Measurements from ENCODE around the gene HNRNPH1.
A peak's percentile ranks its signal among the peaks of the same experiment; 100 is the strongest.
"Not testable (repeated sequence)": the region's sequence is repeated elsewhere in the genome, so short reads cannot be mapped to it uniquely, and the experiment has no call there.

HNRNPH1 gene, protein sequence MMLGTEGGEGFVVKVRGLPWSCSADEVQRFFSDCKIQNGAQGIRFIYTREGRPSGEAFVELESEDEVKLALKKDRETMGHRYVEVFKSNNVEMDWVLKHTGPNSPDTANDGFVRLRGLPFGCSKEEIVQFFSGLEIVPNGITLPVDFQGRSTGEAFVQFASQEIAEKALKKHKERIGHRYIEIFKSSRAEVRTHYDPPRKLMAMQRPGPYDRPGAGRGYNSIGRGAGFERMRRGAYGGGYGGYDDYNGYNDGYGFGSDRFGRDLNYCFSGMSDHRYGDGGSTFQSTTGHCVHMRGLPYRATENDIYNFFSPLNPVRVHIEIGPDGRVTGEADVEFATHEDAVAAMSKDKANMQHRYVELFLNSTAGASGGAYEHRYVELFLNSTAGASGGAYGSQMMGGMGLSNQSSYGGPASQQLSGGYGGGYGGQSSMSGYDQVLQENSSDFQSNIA

DNA sequence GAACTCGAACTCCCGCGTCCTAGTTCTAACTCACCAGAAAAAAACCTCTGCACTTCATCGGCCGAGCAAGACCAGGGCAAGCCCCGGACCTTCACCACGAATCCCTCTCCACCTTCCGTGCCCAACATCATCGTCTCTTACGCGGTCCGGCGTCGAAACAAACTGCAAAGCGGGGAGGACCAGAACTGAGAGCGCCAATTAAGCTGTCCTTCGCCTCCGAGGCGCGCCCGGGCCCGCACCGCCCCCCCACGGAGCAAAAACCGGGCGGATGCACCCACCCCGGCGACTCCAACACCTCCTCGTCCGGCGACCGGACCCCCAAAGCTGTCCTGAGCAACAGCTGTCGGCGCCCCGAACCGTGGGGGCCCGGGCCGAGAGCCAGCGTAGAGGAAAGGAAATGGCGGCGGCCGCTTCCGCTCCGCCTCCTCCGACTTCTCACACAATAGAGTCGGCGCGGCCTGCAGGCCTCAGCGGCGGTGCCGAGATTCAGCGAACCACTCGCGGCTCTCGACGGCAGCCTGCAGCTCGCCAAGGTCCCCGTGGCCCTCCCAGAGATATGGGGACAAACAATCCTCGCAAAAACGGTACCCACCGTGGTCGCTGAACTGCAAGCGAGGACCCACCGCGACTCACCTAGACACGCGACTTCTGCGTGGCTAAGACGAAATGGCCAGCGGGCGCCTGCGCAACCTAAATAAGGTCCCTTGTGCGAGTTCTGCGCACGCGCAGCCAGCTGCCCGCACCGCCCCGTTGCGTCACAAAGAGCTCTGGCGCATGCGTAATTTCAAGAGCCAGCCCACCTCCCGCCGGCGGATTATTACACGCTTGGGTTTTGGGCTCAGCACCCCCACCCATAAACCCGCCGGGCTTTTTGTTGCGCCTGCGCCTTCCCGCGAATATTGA is at the start of gene HNRNPH1:
TSS of gene HNRNPH1 (minus strand) at position 669 of the 903 bp plus-strand sequence. CDS start at position 131, 538 bp downstream.
- peak; percentile 97 for DNase-seq

DNA sequence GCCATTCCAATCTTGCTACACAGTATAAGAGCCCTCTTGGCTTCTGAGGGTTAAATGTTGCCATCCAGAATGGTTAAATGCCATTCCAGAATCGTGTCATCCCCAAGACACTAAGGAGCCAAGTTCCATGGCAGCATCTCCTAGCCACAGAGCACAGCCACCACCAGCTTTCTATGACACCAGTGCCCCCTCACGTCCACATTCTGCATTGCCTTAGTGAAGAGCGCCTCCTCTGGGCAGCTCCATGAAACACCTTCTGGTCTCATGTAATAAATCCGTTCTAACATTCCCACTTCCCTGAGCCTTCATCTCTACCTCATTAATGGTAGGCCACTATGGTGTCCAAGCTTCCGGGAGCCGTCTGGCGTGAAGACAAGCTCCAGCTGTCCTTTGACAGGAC is 44.9 kb upstream of the HNRNPH1 start:
- no peak for DNase-seq

DNA sequence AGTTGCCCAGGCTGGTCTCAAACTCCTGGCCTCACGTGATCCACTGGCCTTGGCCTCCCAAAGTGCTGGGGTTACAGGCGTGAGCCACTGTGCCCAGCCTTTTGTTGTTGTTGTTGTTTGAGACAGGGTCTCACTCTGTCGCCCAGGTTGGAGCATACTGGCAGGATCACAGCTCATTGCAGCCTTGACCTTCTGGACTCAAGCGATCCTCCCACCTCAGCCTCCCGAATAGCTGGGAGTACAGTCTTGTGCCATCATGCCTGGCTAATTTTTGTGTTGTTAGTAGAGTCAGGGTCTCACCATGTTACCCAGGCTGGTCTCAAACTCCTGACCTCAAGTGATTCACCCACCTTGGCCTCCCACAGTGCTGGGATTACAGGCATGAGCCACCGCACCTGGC is 38.2 kb upstream of the HNRNPH1 start:
- DNase-seq, result not testable (repeated sequence)

DNA sequence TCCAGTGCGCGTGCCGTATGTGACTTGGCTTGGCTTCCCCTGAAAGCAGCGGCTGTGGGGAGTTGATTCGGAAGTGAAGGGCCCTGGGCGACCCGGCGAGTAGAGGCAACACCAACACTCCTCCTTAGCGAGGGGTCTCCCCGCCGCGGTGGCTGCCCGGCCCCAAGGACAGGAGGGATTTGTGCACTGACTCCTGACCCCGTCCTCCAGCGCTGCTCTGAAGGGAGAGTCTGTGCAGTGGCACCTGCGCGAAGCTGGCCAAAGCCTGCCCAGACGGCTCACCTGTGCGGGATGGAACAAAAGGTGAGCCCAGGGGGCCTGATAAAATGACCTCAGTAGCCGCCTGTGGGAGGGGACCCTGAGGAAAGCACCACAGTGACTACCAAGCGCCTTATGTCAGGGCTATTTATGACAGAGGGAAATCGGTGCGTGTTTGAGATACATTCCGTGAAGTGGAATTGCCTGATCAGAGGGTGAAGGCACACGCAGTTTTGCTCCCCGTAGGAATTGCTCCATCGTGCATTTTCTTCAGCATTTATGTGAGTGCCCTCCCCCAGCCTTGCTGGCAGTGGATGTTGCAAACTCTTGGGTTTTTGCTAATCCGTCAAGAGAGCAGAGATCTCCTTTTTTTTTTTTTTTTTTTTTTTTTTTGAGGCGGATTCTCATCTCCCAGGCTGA is 34.8 kb upstream of the HNRNPH1 start:
- peak; percentile 29 for DNase-seq

DNA sequence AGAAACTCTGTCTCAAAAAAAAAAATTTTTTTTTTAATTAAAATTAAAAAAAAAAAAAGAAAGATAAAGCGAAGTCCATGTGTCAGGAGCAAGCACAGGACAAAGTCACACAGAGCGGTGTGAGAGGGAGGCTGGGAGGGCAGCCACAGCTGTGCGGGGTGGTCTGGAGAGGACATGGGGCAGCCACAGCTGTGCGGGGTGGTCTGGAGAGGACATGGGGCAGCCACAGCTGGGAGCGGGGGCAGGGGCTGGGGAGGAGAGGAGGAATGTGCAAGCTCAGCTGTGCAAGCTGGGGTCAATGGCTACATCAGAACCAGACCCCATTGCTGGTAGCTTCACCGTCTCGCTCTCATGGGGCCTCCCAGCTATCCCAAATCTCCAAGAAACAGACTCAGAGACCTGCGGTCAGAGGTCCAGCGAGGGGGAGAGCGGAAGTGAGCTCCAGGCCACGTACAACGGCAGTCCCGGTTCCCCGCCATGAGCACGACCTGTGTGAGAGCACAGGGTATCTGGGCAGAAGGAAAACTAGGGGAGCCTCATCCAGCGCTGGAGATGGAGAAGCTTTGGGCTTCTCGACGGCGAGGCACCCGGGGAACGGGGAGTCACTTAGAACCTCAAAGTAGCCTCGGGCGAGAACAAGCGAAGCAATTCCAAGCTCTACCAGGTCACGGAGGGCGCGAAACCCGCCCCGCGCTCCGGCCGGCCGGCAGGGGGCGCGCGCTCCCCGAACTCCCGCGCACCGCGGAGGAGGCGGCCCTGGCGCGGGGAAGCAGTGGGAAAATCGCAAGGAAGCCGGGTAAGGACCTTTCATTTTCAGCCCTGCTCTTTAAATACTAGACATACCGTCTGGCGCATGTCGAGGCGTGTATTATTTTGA is 34.1 kb upstream of the HNRNPH1 start:
- not testable (repeated sequence) for DNase-seq

DNA sequence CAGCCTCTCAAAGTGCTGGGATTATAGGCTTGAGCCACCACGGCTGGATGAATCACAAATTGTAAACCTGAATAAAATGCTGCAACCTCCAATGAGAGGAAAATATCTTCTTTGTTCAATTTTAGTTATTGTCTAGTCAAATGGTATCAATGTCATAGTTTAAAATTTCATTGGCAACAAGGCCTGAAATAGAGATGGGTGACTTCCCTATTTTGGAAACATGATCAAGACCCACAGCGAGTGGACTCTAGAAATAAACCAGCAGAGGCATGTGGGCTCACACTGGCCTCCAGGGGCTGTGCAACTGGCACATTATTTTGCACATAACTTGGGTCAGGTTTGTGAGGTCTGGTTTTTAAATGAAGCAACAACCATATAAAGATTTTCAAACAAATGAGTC is 29.7 kb upstream of the HNRNPH1 start:
- DNase-seq, result not testable (repeated sequence)

DNA sequence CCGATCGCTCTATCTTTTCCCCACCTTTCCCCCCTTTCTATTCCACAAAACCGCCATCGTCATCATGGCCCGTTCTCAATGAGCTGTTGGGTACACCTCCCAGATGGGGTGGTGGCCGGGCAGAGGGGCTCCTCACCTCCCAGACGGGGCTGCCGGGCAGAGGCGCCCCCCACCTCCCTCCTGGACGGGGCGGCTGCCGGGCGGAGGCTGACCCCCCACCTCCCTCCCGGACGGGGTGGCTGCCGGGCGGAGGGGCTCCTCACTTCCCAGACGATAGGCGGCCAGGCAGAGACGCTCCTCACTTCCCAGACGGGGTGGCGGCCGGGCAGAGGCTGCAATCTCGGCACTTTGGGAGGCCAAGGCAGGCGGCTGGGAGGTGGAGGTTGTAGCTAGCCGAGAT is 26.8 kb upstream of the HNRNPH1 start:
- not testable (repeated sequence) for DNase-seq

DNA sequence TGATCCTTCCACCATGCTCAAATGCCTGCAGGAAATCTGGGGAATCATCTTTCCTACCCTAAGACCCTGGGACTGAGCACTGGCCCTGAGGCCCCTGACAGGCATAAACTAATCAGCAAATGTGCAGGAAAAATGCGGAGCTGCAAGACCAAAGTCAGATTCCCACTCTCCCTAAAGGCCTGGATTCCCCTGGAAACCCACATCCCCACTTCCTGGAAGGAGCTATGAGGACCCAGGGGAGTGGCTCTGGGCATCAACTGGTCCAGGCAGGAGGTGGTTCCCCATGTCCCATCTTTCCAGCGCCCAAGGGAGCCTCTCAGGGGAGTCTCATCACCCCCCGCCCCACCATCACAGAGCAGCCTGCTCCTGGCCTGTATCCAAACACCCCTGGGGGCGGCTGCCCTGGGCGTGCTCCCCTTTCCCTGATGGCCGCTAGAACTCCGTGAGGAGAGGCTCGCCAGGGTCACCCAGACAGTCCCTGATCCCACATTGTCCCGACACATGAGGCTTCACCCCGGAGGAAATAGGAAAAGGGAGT is 25.8 kb upstream of the HNRNPH1 start:
- DNase-seq, result not testable (repeated sequence)

DNA sequence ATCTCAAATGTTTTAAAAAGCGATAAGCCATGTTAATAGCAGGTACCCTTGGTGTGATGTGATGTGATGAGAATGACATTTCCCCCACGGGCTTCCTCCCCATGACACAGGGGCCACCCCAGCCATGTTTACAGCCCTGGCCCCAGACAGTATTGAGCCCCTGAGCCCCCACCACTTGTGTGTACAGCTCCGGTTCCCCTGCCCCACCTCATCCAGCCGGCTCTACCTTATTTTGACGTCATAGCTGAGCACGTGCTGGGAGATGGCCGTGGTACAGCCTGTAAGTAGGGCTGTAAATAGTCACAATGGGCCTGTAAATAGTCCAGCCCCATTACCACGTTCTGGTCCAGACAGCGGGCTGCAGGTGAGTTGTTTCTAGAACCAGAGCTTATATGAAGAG is 24.9 kb upstream of the HNRNPH1 start:
- DNase-seq, result no peak

DNA sequence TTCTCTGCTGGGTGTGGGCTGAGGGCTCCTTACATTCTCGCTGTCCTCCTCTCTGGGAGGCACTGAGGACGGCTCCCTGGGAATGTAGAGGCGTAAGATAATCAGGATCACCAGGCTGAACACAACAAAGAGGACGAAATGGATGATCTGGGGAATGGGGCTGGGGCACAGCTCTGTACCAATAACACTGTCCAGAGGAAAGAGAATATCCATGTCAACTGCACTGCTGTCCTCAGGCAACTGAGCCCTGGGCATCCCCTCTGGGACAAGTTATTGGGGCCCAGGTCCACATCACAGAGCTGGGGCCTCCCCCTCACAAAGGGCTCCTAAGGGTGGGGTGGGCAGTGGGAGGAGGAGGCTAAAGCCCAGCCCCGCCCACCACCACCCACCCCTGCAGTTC is 21.3 kb upstream of the HNRNPH1 start:
- not testable (repeated sequence) for DNase-seq

DNA sequence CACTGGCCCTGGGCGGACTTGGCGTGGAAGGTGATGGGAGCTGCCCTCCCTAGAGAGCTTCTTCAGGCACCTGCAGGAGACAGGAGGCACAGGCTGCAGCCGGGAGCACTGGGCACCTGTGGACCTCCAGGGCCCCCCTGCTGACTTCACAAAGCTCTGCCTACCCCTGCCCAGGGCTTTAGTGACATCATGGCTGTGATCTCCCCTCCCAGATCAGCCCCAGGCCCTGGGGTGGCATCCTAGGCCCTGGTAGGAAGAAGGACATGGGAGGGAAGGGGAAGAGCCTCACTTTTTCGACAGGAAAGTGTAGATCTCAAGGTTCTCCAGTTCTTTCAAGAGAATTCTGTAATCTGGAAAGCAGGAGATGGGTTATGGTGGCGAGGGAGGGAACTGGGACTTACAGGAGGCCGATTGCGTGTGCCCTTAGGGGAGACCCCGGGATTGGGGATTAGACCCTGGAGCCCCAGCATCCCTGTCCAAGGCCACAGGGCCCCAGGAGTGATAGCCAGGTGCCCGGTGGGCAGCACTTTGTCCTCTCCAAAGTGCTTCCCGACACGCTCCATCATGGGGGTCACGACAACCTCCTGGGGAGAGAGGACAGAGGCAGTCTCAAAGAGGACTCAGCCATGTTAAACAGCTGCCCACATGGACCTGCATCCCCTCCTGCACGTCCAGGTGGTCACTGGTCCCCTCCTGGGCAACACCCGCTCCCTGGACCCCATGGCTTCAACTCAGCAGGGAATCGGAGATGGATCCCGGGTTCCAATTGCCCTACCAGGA is 19.9 kb upstream of the HNRNPH1 start:
- not testable (repeated sequence) for DNase-seq

DNA sequence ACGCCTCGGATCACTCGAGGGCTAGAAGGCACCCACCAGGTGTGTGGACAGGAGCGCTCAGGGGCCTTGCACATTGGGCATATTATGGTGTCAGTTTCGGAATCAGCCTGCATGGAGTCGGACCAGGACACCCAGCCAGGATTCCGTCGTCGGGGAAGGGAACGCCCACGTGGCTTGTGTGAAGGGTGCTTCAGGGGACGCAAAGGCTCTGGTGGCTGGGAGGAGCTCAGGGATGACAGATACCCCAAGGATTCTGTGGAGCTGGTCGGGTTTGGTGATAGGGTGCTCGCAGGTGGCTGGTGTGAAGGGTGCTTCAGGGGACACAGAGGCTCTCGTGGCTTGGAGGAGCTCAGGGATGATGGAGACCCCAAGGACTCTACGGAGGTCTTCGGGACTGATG is 19.2 kb upstream of the HNRNPH1 start:
- DNase-seq, result not testable (repeated sequence)

DNA sequence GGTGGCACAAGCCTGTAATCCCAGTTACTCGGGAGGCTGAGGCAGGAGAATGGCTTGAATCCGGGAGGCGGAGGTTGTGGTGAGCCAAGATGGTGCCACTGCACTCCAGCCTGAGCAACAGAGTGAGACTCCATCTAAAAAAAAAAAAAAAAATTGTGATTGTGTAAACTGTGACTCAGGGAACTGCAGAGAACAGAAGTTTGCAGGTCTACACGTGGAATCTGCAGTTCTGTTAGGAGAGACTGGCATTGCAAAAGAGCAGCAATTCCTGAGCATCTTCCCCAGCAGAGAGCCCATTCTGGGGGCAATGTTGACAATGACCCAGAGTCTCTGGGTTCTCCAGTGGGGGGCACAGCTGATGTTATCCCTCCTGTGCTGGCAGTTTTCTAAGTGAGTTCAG is 18.3 kb upstream of the HNRNPH1 start:
- not testable (repeated sequence) for DNase-seq

DNA sequence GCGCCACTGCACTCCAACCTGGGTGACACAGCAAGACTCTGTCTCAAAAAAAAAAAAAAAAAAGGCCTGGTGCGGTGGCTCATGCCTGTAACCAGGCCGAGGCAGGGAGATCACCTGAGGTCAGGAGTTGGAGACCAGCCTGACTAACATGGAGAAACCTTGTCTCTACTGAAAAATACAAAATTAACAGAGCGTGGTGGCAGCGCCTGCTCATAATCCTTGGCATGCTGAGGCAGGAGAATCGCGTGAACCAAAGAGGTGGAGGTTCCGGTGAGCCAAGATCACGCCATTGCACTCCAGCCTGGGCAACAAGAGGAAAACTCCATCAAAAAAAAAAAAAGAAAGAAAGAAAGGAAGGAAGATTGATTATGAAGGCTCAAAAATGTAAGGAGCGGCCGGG is 15.8 kb upstream of the HNRNPH1 start:
- DNase-seq, result not testable (repeated sequence)

DNA sequence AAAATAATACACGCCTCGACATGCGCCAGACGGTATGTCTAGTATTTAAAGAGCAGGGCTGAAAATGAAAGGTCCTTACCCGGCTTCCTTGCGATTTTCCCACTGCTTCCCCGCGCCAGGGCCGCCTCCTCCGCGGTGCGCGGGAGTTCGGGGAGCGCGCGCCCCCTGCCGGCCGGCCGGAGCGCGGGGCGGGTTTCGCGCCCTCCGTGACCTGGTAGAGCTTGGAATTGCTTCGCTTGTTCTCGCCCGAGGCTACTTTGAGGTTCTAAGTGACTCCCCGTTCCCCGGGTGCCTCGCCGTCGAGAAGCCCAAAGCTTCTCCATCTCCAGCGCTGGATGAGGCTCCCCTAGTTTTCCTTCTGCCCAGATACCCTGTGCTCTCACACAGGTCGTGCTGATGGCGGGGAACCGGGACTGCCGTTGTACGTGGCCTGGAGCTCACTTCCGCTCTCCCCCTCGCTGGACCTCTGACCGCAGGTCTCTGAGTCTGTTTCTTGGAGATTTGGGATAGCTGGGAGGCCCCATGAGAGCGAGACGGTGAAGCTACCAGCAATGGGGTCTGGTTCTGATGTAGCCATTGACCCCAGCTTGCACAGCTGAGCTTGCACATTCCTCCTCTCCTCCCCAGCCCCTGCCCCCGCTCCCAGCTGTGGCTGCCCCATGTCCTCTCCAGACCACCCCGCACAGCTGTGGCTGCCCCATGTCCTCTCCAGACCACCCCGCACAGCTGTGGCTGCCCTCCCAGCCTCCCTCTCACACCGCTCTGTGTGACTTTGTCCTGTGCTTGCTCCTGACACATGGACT is 11.1 kb upstream of the HNRNPH1 start:
- DNase-seq, result not testable (repeated sequence)

DNA sequence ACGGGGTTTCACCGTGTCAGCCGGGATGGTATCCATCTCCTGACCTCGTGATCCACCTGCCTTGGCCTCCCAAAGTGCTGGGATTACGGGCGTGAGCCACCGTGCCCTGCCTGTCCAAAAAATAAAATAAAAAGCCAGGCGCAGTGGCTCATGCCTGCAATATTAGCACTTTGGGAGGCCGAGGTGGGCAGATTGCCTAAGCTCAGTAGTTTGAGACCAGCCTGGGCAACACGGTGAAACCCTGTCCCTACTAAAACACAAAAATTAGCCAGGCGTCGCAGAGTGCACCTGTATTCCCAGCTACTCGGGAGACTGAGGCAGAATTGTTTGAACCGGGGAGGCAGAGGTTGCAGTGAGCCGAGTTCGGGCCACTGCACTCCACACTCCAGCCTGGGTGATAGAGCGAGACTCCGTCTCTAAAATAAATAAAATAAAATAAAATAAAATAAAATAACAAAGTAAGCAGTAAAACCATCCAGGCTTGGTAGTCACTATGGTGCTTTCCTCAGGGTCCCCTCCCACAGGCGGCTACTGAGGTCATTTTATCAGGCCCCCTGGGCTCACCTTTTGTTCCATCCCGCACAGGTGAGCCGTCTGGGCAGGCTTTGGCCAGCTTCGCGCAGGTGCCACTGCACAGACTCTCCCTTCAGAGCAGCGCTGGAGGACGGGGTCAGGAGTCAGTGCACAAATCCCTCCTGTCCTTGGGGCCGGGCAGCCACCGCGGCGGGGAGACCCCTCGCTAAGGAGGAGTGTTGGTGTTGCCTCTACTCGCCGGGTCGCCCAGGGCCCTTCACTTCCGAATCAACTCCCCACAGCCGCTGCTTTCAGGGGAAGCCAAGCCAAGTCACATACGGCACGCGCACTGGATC is 10.3 kb upstream of the HNRNPH1 start:
- not testable (repeated sequence) for DNase-seq

DNA sequence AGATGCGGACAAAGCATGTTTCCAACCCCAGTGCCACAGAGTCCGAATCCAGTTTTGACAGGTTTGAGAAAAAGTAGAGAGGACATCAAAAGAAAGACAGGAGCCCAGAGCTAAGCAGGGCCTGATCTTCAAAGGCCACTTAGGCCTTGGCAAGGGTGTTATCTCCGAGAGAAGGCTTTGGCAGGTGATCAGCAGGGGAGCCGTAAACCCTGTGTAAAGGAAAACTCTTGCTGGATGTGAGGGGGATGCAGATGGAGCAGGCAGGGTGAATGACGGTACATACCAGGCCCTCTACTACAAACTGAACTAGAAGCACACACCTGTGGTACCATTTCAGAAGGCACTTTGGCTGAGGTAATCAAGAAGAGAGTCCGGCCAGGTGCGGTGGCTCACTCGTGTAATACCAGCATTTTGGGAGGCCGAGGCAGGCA is 1.4 kb upstream of the HNRNPH1 start:
- peak; percentile 68 for DNase-seq

DNA sequence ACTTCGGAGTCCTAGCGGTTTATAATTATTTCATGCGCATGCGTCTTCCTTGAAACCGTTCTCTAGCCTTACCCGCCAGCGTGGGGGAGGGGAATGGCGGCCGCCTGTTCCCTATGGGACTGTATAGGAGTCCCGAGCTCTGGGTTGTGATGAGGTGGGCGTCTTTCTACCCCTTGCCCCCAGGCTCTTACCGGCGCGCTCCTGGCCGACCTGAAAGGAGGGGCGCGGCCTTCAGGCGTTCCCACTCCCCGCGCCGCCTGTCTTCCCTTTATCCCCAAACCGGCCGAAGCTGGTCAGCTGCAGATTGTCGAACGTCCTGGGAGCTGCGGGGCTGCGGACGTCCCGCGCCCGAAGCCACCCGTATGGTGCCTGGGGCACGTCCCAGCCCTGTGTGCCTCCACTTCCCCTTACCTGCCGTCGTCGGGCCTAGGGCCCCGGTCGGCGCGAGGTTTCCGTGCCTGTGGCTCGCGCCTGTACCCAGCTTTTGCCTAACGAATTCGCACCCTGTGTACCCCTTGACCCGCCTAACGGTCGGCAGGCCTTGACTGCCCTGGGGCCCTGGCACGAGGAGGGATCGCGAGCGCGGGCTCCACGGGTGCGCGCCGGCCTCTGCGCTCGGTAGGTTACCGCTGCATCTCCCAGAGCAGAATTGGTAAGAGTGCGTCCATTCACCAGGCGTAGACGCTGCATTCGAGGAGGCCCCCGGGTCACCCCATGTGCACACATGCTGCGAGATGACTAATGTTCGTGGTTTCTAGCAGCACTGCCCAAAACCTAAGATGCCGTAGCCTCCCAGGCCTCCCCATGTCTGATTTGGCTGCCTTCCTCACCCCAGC is 653 bp upstream of the HNRNPH1 start:
- no peak for DNase-seq
